ENCODE data around the gene SLC37A2. TPM values are rescaled to one million over a fixed set of nuclear protein-coding genes. Genes with fewer than 3 reads are reported as not detected.
"Not testable (repeated sequence)": the region's sequence is repeated elsewhere in the genome, so short reads cannot be mapped to it uniquely, and the experiment has no call there.

SLC37A2 gene
- total RNA-seq, 4 donors from 2014 or later, result 0.75 to 2.1 (median 1.5) TPM

- Histone ChIP-seq H3K9me3 (no peaks in the 10 kb centered on the region), H3K4me3 (no peak overlapping the region), H3K36me3 (no peaks in the 10 kb centered on the region), H3K4me1 (no peaks in the 10 kb centered on the region), H3K27me3 (no peaks in the 10 kb centered on the region), H3K27ac (no peak overlapping the region)
- no peak for DNase-seq
- TF ChIP-seq POLR2A (IDR thresholded peaks at IDR 0.05), result no peak
- TF ChIP-seq, protein P1, sequence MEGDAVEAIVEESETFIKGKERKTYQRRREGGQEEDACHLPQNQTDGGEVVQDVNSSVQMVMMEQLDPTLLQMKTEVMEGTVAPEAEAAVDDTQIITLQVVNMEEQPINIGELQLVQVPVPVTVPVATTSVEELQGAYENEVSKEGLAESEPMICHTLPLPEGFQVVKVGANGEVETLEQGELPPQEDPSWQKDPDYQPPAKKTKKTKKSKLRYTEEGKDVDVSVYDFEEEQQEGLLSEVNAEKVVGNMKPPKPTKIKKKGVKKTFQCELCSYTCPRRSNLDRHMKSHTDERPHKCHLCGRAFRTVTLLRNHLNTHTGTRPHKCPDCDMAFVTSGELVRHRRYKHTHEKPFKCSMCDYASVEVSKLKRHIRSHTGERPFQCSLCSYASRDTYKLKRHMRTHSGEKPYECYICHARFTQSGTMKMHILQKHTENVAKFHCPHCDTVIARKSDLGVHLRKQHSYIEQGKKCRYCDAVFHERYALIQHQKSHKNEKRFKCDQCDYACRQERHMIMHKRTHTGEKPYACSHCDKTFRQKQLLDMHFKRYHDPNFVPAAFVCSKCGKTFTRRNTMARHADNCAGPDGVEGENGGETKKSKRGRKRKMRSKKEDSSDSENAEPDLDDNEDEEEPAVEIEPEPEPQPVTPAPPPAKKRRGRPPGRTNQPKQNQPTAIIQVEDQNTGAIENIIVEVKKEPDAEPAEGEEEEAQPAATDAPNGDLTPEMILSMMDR (IDR thresholded peaks at IDR 0.05 in 4 of 5, conservative IDR thresholded peaks at IDR 0.05 in 1 of 5), result no peak
- no peak for ATAC-seq
- intact Hi-C loops (cut with DNase I; ENCODE audit: low total_unique reads), result no loop called here
- in situ Hi-C loops (cut with MboI; ENCODE audit: low sequenced_read_pairs in 4 of 4), result no loop called here
Observed at GRCh38 chr11:125055107-125055715, 7.9 kb upstream of the SLC37A2 start.

- H3K27ac ChIP-seq; H3K27me3 ChIP-seq; intact Hi-C loops (cut with DNase I; ENCODE audit: low total_unique reads); H3K9me3 ChIP-seq; H3K4me1 ChIP-seq; H3K4me3 ChIP-seq; in situ Hi-C loops (cut with MboI; ENCODE audit: low sequenced_read_pairs in 4 of 4); ATAC-seq; DNase-seq; H3K36me3 ChIP-seq: not testable (repeated sequence)
Observed at GRCh38 chr11:125056111-125056510, 7.0 kb upstream of the SLC37A2 start.

DNA sequence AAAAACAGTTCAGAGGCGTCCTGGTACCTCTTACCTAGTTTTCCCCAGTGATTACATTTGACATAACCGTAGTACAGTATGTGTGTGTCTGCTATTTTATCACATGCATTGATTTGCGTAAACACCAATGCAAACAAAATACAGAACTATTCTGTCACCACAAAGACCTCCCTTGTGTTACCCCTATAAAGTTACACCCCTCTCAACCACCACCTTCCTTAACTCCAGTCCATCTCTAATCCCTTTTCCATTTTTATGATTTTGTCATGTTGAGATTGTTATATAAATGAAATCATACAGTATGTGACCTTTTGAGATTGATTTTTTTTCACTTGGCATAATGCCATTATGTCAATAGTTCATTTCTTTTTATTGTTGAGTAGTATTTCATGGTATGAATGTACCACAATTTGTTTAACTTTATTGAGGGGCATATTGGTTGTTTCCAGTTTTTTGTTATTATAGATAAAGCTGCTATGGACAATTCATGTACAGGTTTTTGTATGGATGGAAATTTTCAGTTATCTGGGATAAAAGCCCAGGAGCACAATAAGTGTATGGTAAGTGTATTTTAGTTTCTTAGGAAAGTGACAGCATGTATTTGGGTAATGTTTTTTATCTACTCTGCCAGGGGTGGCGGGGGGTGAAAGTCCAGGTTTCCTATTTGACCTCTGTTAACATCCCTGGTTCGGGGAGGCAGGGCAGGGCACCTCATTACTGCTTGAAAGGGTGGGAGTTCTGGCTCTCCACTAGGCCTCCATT lies 6.0 kb upstream of the SLC37A2 start:
- in situ Hi-C loops (cut with MboI; ENCODE audit: low sequenced_read_pairs in 4 of 4) (no loop called here), intact Hi-C loops (cut with DNase I; ENCODE audit: low total_unique reads) (no loop called here)
- H3K9me3 ChIP-seq, result no peaks in the 10 kb centered on the region
- H3K4me3 ChIP-seq, result no peak overlapping the region
- no peak for DNase-seq
- no peak overlapping the region for H3K27ac ChIP-seq
- H3K27me3 ChIP-seq, result no peaks in the 10 kb centered on the region
- H3K4me1 ChIP-seq, result no peaks in the 10 kb centered on the region
- ATAC-seq, result no peak
- no peaks in the 10 kb centered on the region for H3K36me3 ChIP-seq
- TF ChIP-seq POLR2A (IDR thresholded peaks at IDR 0.05), result no peak
- TF ChIP-seq, protein P1 (IDR thresholded peaks at IDR 0.05 in 4 of 5, conservative IDR thresholded peaks at IDR 0.05 in 1 of 5), result no peak

DNA sequence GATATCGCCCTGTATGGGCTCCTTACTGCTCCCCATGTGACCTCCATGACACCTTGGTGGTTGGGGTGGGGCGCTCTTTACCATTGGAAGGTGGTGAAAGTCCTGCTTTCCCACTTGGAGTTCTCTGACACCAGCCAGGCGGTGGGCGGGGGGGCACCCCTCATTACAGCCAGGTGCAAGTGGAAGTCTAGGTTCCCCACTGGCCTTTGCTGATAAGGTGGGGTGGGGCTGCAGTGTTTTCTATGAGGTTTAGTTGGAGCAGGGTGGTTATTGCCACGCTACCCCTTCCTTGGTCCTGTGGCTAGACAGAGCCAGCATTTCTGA lies 5.5 kb upstream of the SLC37A2 start:
- intact Hi-C loops (cut with DNase I; ENCODE audit: low total_unique reads), result no loop called here
- H3K4me3 ChIP-seq, result no peak overlapping the region
- in situ Hi-C loops (cut with MboI; ENCODE audit: low sequenced_read_pairs in 4 of 4), result no loop called here
- no peaks in the 10 kb centered on the region for H3K4me1 ChIP-seq
- no peaks in the 10 kb centered on the region for H3K36me3 ChIP-seq
- no peaks in the 10 kb centered on the region for H3K9me3 ChIP-seq
- ATAC-seq, result no peak
- H3K27ac ChIP-seq, result no peak overlapping the region
- H3K27me3 ChIP-seq, result no peaks in the 10 kb centered on the region
- no peak for DNase-seq
- TF ChIP-seq, protein P1 (IDR thresholded peaks at IDR 0.05 in 4 of 5, conservative IDR thresholded peaks at IDR 0.05 in 1 of 5), result no peak
- TF ChIP-seq POLR2A (IDR thresholded peaks at IDR 0.05), result no peak

DNA sequence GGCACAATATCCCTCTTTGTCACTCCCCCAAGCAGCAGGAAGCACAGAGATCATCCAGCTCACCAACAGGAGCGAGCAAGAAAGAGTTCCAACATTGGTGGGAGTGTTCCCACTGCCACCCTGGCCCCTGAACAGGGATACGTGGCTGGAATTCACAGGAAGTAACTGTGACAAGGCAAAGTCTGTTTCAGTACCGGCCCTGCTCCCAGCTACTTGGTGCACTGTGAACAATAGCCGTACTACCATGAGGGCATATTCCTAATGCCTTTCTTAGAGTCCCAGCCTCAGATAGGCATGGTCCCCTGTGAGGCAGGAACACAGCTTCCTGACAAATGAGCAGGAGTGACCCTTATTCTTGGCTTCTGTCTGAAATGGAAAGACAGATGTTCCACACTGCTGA lies 1.8 kb upstream of the SLC37A2 start:
- TF ChIP-seq, protein P1 (IDR thresholded peaks at IDR 0.05 in 4 of 5, conservative IDR thresholded peaks at IDR 0.05 in 1 of 5), result no peak
- no peak for TF ChIP-seq POLR2A (IDR thresholded peaks at IDR 0.05)
- H3K27ac ChIP-seq, result no peak overlapping the region
- H3K4me1 ChIP-seq, result peaks cover 0 to 8% of the 10 kb centered on the region in 2 donors
- no peaks in the 10 kb centered on the region for H3K36me3 ChIP-seq
- in situ Hi-C loops (cut with MboI; ENCODE audit: low sequenced_read_pairs in 4 of 4) (no loop called here), intact Hi-C loops (cut with DNase I; ENCODE audit: low total_unique reads) (no loop called here)
- DNase-seq (no peak), ATAC-seq (no peak)
- H3K9me3 ChIP-seq, result no peaks in the 10 kb centered on the region
- H3K27me3 ChIP-seq, result peaks cover 0 to 3% (median 0%) of the 10 kb centered on the region in 3 donors
- H3K4me3 ChIP-seq, result no peak overlapping the region

Data from gastrocnemius medialis (tissue), 4 donors.